ENCODE data around the gene PTF1A. TPM values are rescaled to one million over a fixed set of nuclear protein-coding genes. Genes with fewer than 3 reads are reported as not detected.

PTF1A gene
- total RNA-seq, 4 donors from 2014 or later: not detected

GRCh38 chr10:23157691-23158369 lies 34.3 kb upstream of the PTF1A start:
- Histone ChIP-seq H3K27ac (no peak overlapping the region), H3K9me3 (no peaks in the 10 kb centered on the region), H3K36me3 (no peaks in the 10 kb centered on the region), H3K27me3 (peaks cover 0 to 34% (median 0%) of the 10 kb centered on the region in 4 donors), H3K4me3 (no peak overlapping the region), H3K4me1 (peaks cover 0 to 9% (median 0%) of the 10 kb centered on the region in 3 donors)
- TF ChIP-seq, protein P1, sequence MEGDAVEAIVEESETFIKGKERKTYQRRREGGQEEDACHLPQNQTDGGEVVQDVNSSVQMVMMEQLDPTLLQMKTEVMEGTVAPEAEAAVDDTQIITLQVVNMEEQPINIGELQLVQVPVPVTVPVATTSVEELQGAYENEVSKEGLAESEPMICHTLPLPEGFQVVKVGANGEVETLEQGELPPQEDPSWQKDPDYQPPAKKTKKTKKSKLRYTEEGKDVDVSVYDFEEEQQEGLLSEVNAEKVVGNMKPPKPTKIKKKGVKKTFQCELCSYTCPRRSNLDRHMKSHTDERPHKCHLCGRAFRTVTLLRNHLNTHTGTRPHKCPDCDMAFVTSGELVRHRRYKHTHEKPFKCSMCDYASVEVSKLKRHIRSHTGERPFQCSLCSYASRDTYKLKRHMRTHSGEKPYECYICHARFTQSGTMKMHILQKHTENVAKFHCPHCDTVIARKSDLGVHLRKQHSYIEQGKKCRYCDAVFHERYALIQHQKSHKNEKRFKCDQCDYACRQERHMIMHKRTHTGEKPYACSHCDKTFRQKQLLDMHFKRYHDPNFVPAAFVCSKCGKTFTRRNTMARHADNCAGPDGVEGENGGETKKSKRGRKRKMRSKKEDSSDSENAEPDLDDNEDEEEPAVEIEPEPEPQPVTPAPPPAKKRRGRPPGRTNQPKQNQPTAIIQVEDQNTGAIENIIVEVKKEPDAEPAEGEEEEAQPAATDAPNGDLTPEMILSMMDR (IDR thresholded peaks at IDR 0.05): no peak
- no peak for TF ChIP-seq POLR2A (IDR thresholded peaks at IDR 0.05)
- 42 to 50% methylated on average over 12 of the region's 12 CpGs for WGBS, 2 donors
- DNase-seq: no peak
- intact Hi-C loops (cut with DNase I): loop anchor here (10.0 kb wide), 1 partner anchor 1037 kb away; no protein-coding TSS in a partner anchor

DNA sequence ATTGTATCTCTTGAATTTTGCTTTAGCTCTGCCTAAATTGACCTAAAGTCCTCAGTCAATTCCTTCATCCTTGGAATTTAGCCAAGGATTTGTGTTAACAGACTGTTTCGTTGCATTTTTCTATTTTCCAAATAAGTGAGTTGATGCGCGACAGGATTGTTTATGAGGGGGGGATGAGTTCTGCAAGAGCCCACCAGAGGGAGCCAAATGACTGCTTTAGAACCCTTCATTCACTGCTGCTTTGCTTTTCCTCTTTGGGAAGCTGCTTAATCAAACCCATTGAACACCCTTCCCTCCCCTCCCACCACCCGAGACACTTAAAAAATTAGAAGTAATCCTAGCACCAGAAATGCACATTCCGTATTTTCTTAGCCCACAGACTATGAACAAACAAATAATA lies 33.7 kb upstream of the PTF1A start:
- DNase-seq: no peak
- Histone ChIP-seq H3K4me3 (no peak overlapping the region), H3K9me3 (no peaks in the 10 kb centered on the region), H3K4me1 (peaks cover 0 to 9% (median 0%) of the 10 kb centered on the region in 3 donors), H3K27me3 (peaks cover 0 to 36% (median 0%) of the 10 kb centered on the region in 4 donors), H3K27ac (no peak overlapping the region), H3K36me3 (no peaks in the 10 kb centered on the region)
- 3 to 5% methylated on average over 5 of the region's 5 CpGs for WGBS, 2 donors
- intact Hi-C loops (cut with DNase I): loop anchor here (10.0 kb wide), 1 partner anchor 1036 kb away; no protein-coding TSS in a partner anchor
- no peak for TF ChIP-seq POLR2A (IDR thresholded peaks at IDR 0.05)
- TF ChIP-seq, protein P1 (IDR thresholded peaks at IDR 0.05): peak; percentile 68 to 78 (median 74)

GRCh38 chr10:23171232-23171876 lies 20.8 kb upstream of the PTF1A start:
- 6 to 24% methylated on average over 19 to 21 of the region's 26 CpGs for WGBS, 2 donors
- intact Hi-C loops (cut with DNase I): no loop called here
- peaks cover 11 to 83% (median 20%) of the 10 kb centered on the region in 4 donors for H3K27me3 ChIP-seq
- peaks cover 0 to 19% (median 8%) of the 10 kb centered on the region in 3 donors for H3K4me1 ChIP-seq
- H3K36me3 ChIP-seq: no peaks in the 10 kb centered on the region
- no peak overlapping the region for H3K4me3 ChIP-seq
- no peak for DNase-seq
- TF ChIP-seq, protein P1 (IDR thresholded peaks at IDR 0.05): no peak
- no peak for TF ChIP-seq POLR2A (IDR thresholded peaks at IDR 0.05)
- no peak overlapping the region for H3K27ac ChIP-seq
- no peaks in the 10 kb centered on the region for H3K9me3 ChIP-seq

DNA sequence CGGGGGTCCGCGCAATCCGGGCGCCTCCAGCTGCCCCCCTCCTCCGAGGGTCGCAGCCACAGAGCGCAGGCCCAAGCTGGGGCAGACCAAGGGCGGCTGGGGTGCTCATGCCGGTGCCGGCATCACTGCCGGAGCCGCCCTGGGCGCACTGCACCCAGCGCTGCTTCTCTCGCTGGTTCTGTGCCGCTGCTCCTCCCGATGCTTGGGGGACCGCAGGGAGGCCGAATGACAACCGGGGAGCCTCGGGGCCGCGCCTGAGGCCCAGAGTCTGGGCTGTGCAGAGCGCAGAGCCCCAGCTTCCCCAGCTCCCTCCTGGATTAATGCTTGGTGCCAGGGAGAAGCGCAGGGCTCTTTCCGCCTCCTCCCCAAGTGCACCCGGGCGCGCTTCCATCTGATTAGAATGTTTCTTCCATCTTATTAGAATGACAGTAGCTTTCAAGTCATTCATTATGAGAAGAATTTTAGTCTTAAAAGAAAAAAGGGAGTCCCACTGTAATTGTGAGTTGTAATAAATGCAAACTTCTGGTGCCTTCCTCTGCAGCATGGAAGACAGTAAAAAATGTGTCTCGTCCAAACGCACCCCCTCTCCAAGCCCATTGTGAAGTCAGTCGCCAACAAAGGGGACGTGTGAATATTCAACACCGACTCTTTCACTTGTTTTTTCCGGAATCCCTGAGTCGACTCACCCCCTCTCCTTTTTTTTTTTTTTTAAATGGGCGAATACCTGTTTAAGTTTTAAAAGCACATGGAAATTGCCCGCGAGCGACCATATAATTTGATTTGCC lies 19.5 kb upstream of the PTF1A start:
- H3K27me3 ChIP-seq: peaks cover 11 to 96% (median 20%) of the 10 kb centered on the region in 4 donors
- no peak for DNase-seq

More for the DNA sequence above, 19.5 kb upstream of the PTF1A start:
- no peak overlapping the region for H3K4me3 ChIP-seq
- peaks cover 0 to 19% (median 8%) of the 10 kb centered on the region in 3 donors for H3K4me1 ChIP-seq
- no peaks in the 10 kb centered on the region for H3K36me3 ChIP-seq
- intact Hi-C loops (cut with DNase I): no loop called here
- H3K9me3 ChIP-seq: no peaks in the 10 kb centered on the region
- TF ChIP-seq, protein P1 (IDR thresholded peaks at IDR 0.05): no peak
- TF ChIP-seq POLR2A (IDR thresholded peaks at IDR 0.05): no peak
- H3K27ac ChIP-seq: no peak overlapping the region
- 2 to 7% methylated on average over 15 to 28 of the region's 41 CpGs for WGBS, 2 donors

All from esophagus squamous epithelium (tissue), 5 donors.